ENCODE data around the gene ACSL1. TPM values are rescaled to one million over a fixed set of nuclear protein-coding genes. Genes with fewer than 3 reads are reported as not detected.

Gene ACSL1
- total and polyA plus RNA-seq, 9 of the 15 experiments (the other 6 are each of a cell fraction or from before 2014, with no cell fraction given), result 6.7 to 24.1 (median 15.0) TPM

DNA sequence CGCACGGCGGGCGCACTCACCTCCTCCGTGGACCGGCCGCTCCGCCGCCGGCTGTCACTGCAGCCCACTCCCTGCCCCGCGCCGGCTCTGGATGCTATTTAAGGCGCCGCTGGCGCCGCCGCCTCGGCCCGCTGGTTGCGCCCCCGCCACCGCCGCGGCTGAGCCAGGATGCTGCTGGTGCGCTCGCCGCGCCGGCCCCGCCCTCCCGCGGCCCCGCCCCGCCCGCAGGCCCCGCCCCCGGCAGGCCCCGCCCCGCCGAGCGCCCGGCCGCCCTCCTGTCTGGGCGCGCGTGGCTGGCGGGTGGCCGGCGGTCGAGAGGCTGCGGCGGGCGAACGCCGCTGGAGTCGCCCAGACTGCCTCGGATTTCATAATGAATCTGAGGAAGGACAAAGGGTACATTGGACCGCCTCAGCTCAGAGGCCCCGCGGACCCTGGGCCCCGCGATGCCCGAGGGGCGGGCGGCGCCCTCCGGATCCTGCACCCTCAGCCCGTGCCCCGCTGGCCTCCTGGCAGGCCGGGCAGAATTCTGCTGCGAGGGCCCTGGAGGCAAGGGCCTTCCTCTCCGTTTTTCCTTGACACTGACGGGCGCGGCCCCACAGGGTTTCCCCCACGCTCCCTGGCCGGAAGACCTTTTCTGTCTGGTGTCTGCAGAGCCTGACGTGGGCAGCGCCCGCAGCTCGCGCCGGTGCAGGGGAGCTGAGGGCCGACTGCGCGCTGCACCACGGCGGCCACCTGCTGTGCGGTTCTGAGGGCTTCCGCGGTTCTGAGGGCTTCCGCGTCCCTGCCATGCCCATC, at the start of gene ACSL1 (continued):
- TF ChIP-seq ETV6 (IDR thresholded peaks at IDR 0.05; ENCODE audit: borderline replicate concordance in 1 of 2, low read depth in 2 of 2, low read length in 1 of 2) (no peak), ETV6 (CRISPR knock-in tag; IDR thresholded peaks at IDR 0.05; ENCODE audit: borderline replicate concordance) (peak; percentile 24; the same call in 1 of the 2 replicates), ZNF23 (CRISPR knock-in tag; IDR thresholded peaks at IDR 0.05) (no peak), FOXA3 (CRISPR knock-in tag; conservative IDR thresholded peaks at IDR 0.05 in 1 of 2, IDR thresholded peaks at IDR 0.05 in 1 of 2) (no peak), NCOA1 (IDR thresholded peaks at IDR 0.05; ENCODE audit: low read depth) (no peak), ZBTB1 (CRISPR knock-in tag; IDR thresholded peaks at IDR 0.05; ENCODE audit: borderline replicate concordance, low read depth) (0 out of 2 replicates have a peak, but pooled peaks have one; percentile 41), POLR2AphosphoS5 (IDR thresholded peaks at IDR 0.05; ENCODE audit: control insufficient read depth, insufficient read depth, low read depth, low read length) (0 out of 2 replicates have a peak, but pooled peaks have one; percentile 41), HEY1 (CRISPR knock-in tag; IDR thresholded peaks at IDR 0.05; ENCODE audit: borderline replicate concordance) (no peak), POLR2H (tag; IDR thresholded peaks at IDR 0.05; ENCODE audit: low read depth) (no peak), KDM1A (IDR thresholded peaks at IDR 0.05) (no peak), EWSR1 (IDR thresholded peaks at IDR 0.05; ENCODE audit: borderline replicate concordance, low read depth, partially characterized antibody) (no peak), CREB1 (IDR thresholded peaks at IDR 0.05) (no peak), CREB1 (CRISPR knock-in tag; IDR thresholded peaks at IDR 0.05) (no peak), MTA1 (IDR thresholded peaks at IDR 0.05; ENCODE audit: borderline replicate concordance) (no peak), CBFB (CRISPR knock-in tag; IDR thresholded peaks at IDR 0.05) (no peak), KHSRP (IDR thresholded peaks at IDR 0.05) (no peak), PHB2 (IDR thresholded peaks at IDR 0.05; ENCODE audit: low read depth) (no peak), SAFB (IDR thresholded peaks at IDR 0.05; ENCODE audit: borderline replicate concordance, low read depth, low read length) (no peak), JUN (IDR thresholded peaks at IDR 0.05; ENCODE audit: borderline replicate concordance, low read depth, low read length) (no peak), JUN (CRISPR knock-in tag; IDR thresholded peaks at IDR 0.05; ENCODE audit: borderline replicate concordance) (no peak), RBM34 (IDR thresholded peaks at IDR 0.05; ENCODE audit: borderline replicate concordance, insufficient read depth, low read length) (no peak), SNIP1 (IDR thresholded peaks at IDR 0.05; ENCODE audit: low read depth) (no peak), SAFB2 (IDR thresholded peaks at IDR 0.05; ENCODE audit: borderline replicate concordance, low read depth, low read length, severe bottlenecking) (no peak), GATAD2B (IDR thresholded peaks at IDR 0.05; ENCODE audit: borderline replicate concordance) (0 out of 2 replicates have a peak, but pooled peaks have one; percentile 49)
- TF ChIP-seq, protein P1, sequence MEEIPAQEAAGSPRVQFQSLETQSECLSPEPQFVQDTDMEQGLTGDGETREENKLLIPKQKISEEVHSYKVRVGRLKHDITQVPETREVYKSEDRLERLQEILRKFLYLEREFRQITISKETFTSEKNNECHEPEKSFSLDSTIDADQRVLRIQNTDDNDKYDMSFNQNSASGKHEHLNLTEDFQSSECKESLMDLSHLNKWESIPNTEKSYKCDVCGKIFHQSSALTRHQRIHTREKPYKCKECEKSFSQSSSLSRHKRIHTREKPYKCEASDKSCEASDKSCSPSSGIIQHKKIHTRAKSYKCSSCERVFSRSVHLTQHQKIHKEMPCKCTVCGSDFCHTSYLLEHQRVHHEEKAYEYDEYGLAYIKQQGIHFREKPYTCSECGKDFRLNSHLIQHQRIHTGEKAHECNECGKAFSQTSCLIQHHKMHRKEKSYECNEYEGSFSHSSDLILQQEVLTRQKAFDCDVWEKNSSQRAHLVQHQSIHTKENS (CRISPR knock-in tag; IDR thresholded peaks at IDR 0.05), result no peak
- TF ChIP-seq, protein P2, sequence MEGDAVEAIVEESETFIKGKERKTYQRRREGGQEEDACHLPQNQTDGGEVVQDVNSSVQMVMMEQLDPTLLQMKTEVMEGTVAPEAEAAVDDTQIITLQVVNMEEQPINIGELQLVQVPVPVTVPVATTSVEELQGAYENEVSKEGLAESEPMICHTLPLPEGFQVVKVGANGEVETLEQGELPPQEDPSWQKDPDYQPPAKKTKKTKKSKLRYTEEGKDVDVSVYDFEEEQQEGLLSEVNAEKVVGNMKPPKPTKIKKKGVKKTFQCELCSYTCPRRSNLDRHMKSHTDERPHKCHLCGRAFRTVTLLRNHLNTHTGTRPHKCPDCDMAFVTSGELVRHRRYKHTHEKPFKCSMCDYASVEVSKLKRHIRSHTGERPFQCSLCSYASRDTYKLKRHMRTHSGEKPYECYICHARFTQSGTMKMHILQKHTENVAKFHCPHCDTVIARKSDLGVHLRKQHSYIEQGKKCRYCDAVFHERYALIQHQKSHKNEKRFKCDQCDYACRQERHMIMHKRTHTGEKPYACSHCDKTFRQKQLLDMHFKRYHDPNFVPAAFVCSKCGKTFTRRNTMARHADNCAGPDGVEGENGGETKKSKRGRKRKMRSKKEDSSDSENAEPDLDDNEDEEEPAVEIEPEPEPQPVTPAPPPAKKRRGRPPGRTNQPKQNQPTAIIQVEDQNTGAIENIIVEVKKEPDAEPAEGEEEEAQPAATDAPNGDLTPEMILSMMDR (IDR thresholded peaks at IDR 0.05 in 2 of 3, conservative IDR thresholded peaks at IDR 0.05 in 1 of 3; ENCODE audit: insufficient read depth in 2 of 3, low read depth in 1 of 3, low read length in 3 of 3), result 0 out of 6 replicates have a peak, but pooled peaks of 1 of the 3 experiments have one; percentile 6

All from K562 (cell line).